Measurements from ENCODE around the gene CNNM2.

CNNM2 gene

GRCh38 chr10:102917962-102918816 lies at the start of gene CNNM2:
Gene CNNM2, plus strand, starts transcription at chr10:102918294. Its CDS starts 187 bp downstream, at chr10:102918481.
- peak; percentile 91 for DNase-seq (ENCODE audit: low spot score)

GRCh38 chr10:102868911-102869257 lies 49.2 kb upstream of the CNNM2 start:
- peak; percentile 15 for DNase-seq (ENCODE audit: low spot score)

- DNase-seq (ENCODE audit: low spot score), result peak; percentile 70
Measured at GRCh38 chr10:102869258-102870198, 48.6 kb upstream of the CNNM2 start, which contains the start of gene AS3MT. Gene AS3MT, plus strand, starts transcription at chr10:102869470. Its CDS starts 123 bp downstream, at chr10:102869593.

GRCh38 chr10:102870221-102870620 lies 47.9 kb upstream of the CNNM2 start:
- DNase-seq (ENCODE audit: low spot score), result no peak

GRCh38 chr10:102872163-102872562 lies 45.9 kb upstream of the CNNM2 start:
- no peak for DNase-seq (ENCODE audit: low spot score)

GRCh38 chr10:102876747-102877153 lies 41.3 kb upstream of the CNNM2 start:
- peak; percentile 21 for DNase-seq (ENCODE audit: low spot score)

GRCh38 chr10:102878629-102879028 lies 39.5 kb upstream of the CNNM2 start:
- DNase-seq (ENCODE audit: low spot score), result no peak

GRCh38 chr10:102880256-102880655 lies 37.8 kb upstream of the CNNM2 start:
- no peak for DNase-seq (ENCODE audit: low spot score)

GRCh38 chr10:102888048-102888447 lies 30.0 kb upstream of the CNNM2 start:
- no peak for DNase-seq (ENCODE audit: low spot score)

GRCh38 chr10:102894466-102895213 lies 23.5 kb upstream of the CNNM2 start:
- DNase-seq (ENCODE audit: low spot score), result no peak

GRCh38 chr10:102900006-102900405 lies 18.1 kb upstream of the CNNM2 start:
- no peak for DNase-seq (ENCODE audit: low spot score)

GRCh38 chr10:102904346-102904745 lies 13.7 kb upstream of the CNNM2 start:
- DNase-seq (ENCODE audit: low spot score), result no peak

- DNase-seq (ENCODE audit: low spot score), result no peak
Measured at GRCh38 chr10:102906507-102906906, 11.6 kb upstream of the CNNM2 start.

GRCh38 chr10:102914781-102915180 lies 3.3 kb upstream of the CNNM2 start:
- no peak for DNase-seq (ENCODE audit: low spot score)

GRCh38 chr10:102916173-102916572 lies 1.9 kb upstream of the CNNM2 start:
- no peak for DNase-seq (ENCODE audit: low spot score)

GRCh38 chr10:102917314-102917961 lies 656 bp upstream of the CNNM2 start:
- peak; percentile 62 for DNase-seq (ENCODE audit: low spot score)

GRCh38 chr10:102918817-102919245 lies 737 bp downstream of the CNNM2 start:
- peak; percentile 32 for DNase-seq (ENCODE audit: low spot score)

GRCh38 chr10:102919246-102919959 lies 1.3 kb downstream of the CNNM2 start:
- DNase-seq (ENCODE audit: low spot score), result no peak

GRCh38 chr10:102919992-102920739 lies 2.1 kb downstream of the CNNM2 start:
- DNase-seq (ENCODE audit: low spot score), result no peak

- no peak for DNase-seq (ENCODE audit: low spot score)
Measured at GRCh38 chr10:102923601-102924000, 5.5 kb downstream of the CNNM2 start.
